RWPE2 (cell line): ENCODE results near the gene MAP2K5.

ENCODE experiments used
- ATAC-seq: fragments of 200-7000 bp; cut with Tn5 transposase; 3 replicates; pipeline ENCODE4 v1.9.1; 2021; ENCODE audit warnings: low read depth
- DNase-seq: peaks from one replicate; pipeline ENCODE4 v3.0.0-alpha.2; 2020; ENCODE audit warnings: low spot score
- H3K27ac ChIP-seq: fragments of 450-650 bp; 2 replicates; pipeline ENCODE4 v1.5.1; 2017; ENCODE audit warnings: mild to moderate bottlenecking; ENCODE audit not compliant: poor library complexity, severe bottlenecking
- H3K27me3 ChIP-seq: fragments of 250-450 bp; sonication (Bioruptor Pico); 2 replicates; pipeline ENCODE4 v1.5.1; 2021; ENCODE audit warnings: mild to moderate bottlenecking, moderate library complexity; ENCODE audit not compliant: insufficient read depth, poor library complexity, severe bottlenecking
- H3K36me3 ChIP-seq: fragments of 250-450 bp; sonication (Bioruptor Pico); 2 replicates; pipeline ENCODE4 v1.5.1; 2020; ENCODE audit warnings: low read depth, mild to moderate bottlenecking, moderate library complexity
- H3K4me1 ChIP-seq: fragments of 250-450 bp; sonication (Bioruptor Pico); 2 replicates; pipeline ENCODE4 v1.5.1; 2021; ENCODE audit warnings: mild to moderate bottlenecking, moderate library complexity; ENCODE audit not compliant: insufficient read depth, poor library complexity, severe bottlenecking
- H3K4me3 ChIP-seq: fragments of 250-450 bp; sonication (Bioruptor Pico); 2 replicates; pipeline ENCODE4 v1.5.1; 2021; ENCODE audit warnings: mild to moderate bottlenecking, moderate library complexity; ENCODE audit not compliant: severe bottlenecking
- H3K9me3 ChIP-seq: fragments of 250-450 bp; sonication (Bioruptor Pico); 2 replicates; pipeline ENCODE4 v1.5.1; 2021; ENCODE audit warnings: mild to moderate bottlenecking, moderate library complexity; ENCODE audit not compliant: severe bottlenecking
- CTCF ChIP-seq: fragments of 450-650 bp; IDR thresholded peaks from one replicate; pipeline ENCODE4 v1.5.1; 2017; ENCODE audit warnings: mild to moderate bottlenecking, moderate library complexity; ENCODE audit not compliant: poor library complexity, severe bottlenecking

The MAP2K5 gene

DNA sequence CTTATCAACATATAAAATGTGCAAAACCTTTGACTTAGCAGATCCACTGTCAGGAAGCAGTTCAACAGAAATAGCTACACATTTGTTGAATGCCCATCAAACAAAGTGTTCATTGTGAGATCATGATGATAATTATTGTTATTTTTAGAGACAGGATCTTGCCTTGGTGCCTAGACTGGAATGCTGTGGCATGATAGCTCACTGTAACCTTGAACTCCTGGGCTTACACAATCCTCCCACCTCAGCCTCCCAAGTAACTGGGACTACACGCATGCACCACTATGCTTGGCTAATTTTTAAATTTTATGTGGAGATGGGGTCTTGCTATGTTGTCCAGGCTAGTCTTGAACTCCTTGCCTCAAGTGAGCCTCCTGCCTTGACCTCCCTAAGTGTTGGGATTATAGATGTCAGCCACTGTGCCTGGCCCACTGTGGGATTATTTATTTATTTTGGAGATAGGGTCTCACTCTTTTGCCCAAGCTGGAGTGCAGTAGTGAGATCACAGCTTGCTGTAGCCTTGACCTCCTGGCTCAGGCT is 8.8 kb downstream of the MAP2K5 start:
- Histone ChIP-seq H3K27ac (no peak overlapping the region), H3K27me3 (no peaks in the 10 kb centered on the region), H3K9me3 (no peaks in the 10 kb centered on the region), H3K4me3 (no peak overlapping the region), H3K4me1 (no peaks in the 10 kb centered on the region), H3K36me3 (peaks cover 40% of the 10 kb centered on the region)
- no peak for ATAC-seq
- DNase-seq: no peak
- TF ChIP-seq CTCF: no peak

- Histone ChIP-seq H3K9me3 (no peaks in the 10 kb centered on the region), H3K36me3 (peaks cover 58% of the 10 kb centered on the region), H3K4me1 (no peaks in the 10 kb centered on the region), H3K27ac (no peak overlapping the region), H3K4me3 (no peak overlapping the region), H3K27me3 (no peaks in the 10 kb centered on the region)
- no peak for TF ChIP-seq CTCF
- DNase-seq (no peak), ATAC-seq (no peak)
Observed at GRCh38 chr15:67554580-67554979, 12.1 kb downstream of the MAP2K5 start.

- ATAC-seq (no peak), DNase-seq (no peak)
- H3K36me3 ChIP-seq: peaks cover 36% of the 10 kb centered on the region
Observed at GRCh38 chr15:67556976-67557570, 14.6 kb downstream of the MAP2K5 start.

DNA sequence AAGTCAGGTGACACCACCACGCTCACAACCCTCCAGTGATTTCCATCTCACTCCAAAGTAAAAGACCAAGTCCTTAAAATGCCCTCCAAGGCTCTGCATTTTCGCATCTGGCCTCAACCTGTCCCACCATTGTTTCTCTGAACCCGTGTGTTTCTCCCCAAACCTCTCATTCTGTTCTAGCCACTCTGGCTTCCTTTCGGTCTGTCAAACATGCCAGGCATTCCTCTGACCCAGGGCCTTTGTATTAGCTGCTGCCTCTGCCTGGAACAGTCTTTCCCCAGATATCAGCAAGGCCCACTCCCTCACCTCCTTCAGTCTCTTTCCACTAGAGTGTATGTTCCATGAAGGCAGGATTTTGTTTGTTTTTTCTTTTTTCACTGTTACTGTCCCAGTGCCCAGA is 16.0 kb downstream of the MAP2K5 start:
- DNase-seq: no peak
- Histone ChIP-seq H3K9me3 (no peaks in the 10 kb centered on the region), H3K27ac (no peak overlapping the region), H3K27me3 (no peaks in the 10 kb centered on the region), H3K36me3 (peaks cover 30% of the 10 kb centered on the region), H3K4me1 (no peaks in the 10 kb centered on the region), H3K4me3 (no peak overlapping the region)
- no peak for TF ChIP-seq CTCF
- no peak for ATAC-seq

More at GRCh38 chr15:67556976-67557570, 14.6 kb downstream of the MAP2K5 start:
- H3K9me3 ChIP-seq: no peaks in the 10 kb centered on the region
- no peaks in the 10 kb centered on the region for H3K4me1 ChIP-seq
- TF ChIP-seq CTCF: no peak
- H3K27ac ChIP-seq: no peak overlapping the region
- no peaks in the 10 kb centered on the region for H3K27me3 ChIP-seq
- no peak overlapping the region for H3K4me3 ChIP-seq

- Histone ChIP-seq H3K9me3 (no peaks in the 10 kb centered on the region), H3K27me3 (no peaks in the 10 kb centered on the region), H3K4me3 (no peak overlapping the region), H3K4me1 (no peaks in the 10 kb centered on the region), H3K27ac (no peak overlapping the region), H3K36me3 (peaks cover 30% of the 10 kb centered on the region)
- no peak for TF ChIP-seq CTCF
- DNase-seq (no peak), ATAC-seq (no peak)
Observed at GRCh38 chr15:67559158-67559557, 16.7 kb downstream of the MAP2K5 start.
